ENCODE results near the gene PKDCC.
A peak's percentile ranks its signal among the peaks of the same experiment; 100 is the strongest.
"Not testable (repeated sequence)": the region's sequence is repeated elsewhere in the genome, so short reads cannot be mapped to it uniquely, and the experiment has no call there.

PKDCC gene

GRCh38 chr2:42067521-42067920 lies 19.7 kb downstream of the PKDCC start:
- no peak for DNase-seq

GRCh38 chr2:42068571-42069178 lies 20.9 kb downstream of the PKDCC start:
- no peak for DNase-seq

DNA sequence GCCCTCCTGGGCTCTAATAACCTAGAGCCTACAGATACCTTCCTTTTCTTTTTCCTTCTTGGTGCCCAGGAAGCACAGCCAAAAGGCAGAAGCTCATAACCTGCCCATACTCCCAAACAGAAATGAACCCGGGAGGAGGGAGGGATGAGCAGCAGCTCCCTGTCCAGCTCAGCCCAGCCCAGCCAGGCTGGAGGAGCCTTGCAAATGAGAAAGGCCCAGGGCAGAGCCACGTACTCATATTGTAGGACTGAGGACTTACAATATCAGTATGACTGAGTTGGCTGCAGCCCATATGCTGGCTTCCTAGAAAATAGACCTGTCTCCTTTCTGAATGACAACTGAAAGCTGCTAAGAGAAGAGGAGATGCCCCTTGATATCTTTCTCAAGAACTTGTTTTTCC lies 21.7 kb downstream of the PKDCC start:
- DNase-seq = no peak

GRCh38 chr2:42071791-42072190 lies 24.0 kb downstream of the PKDCC start:
- DNase-seq = no peak

DNA sequence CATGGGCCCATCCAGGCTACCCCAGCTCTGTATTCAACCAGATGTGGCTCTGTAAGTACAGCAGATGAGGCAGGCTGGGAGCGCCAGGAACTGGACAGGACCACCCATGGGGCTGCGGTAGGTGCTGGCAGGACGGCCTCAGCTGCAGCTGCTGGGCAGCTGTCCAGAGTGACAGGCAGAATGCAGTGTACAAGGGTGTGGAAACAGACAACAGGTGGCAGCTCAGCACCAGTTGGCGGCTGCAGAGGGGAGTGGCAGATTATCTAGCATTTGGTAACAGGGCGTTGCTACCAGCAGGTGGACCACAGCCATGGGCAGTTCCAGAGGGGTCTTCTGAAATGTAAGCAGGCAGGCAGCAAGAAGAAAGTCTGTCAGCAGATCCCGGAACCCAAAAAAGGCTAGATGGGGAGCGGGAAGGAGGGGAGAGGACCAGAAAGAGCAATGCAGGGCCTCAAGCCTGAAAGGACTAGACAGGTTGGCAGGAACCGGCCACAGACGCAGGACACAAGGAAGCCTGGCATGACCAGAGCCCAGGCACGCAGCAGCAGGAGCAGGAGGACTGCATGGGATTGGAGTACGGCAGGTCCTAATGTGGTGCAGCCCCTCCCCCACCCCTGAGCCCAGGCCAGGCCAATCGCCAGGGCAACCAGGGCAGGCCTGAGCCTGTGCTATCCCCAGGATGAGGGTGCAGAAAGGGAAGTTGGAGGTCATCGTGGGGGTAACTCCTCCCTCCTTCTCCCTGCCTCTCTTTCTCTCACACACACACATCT lies 24.7 kb downstream of the PKDCC start:
- DNase-seq = no peak

- DNase-seq = no peak
Observed at GRCh38 chr2:42073739-42074503, 26.1 kb downstream of the PKDCC start.

- no peak for DNase-seq
Observed at GRCh38 chr2:42074661-42075060, 26.8 kb downstream of the PKDCC start.

GRCh38 chr2:42076357-42077225 lies 28.8 kb downstream of the PKDCC start:
- DNase-seq = no peak

DNA sequence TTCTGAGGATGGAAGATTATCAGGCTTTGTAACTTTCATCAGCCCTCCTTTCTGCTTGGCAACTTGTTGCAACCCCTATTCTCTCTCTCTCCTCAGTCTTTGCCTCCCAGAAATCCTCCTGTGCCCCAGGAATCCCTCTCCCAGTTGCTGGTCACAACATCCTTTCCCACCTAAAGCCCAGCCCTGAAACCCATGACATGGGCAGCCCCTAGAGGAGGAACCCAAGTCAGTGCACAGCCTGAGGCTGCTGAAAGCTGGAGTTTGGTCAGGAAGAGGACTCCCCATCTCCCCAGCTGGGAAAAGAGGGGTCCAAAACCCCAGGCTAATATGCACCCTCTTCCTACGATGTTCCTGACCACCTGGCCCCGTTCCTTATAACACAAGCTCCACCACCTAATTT lies 29.5 kb downstream of the PKDCC start:
- no peak for DNase-seq

- DNase-seq = no peak
Observed at GRCh38 chr2:42079737-42080287, 32.0 kb downstream of the PKDCC start.

DNA sequence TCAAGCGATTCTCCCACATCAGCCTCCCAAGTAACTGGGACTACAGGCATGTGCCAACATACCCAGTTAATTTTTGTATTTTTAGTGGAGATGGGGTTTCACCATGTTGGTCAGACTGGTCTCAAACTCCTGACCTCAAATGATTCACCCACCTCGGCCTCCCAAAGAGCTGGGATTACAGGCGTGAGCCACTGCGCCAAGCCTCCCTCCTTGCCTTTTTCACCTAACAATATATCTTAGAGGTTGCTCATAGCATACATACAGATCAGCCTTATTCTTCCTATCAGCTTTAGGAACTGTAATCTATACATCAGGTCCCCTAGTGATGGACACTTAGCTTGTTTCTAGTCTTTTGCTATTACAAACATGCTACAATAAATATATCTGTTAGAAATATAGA lies 33.3 kb downstream of the PKDCC start:
- not testable (repeated sequence) for DNase-seq

- no peak for DNase-seq
Observed at GRCh38 chr2:42082016-42082415, 34.2 kb downstream of the PKDCC start.

DNA sequence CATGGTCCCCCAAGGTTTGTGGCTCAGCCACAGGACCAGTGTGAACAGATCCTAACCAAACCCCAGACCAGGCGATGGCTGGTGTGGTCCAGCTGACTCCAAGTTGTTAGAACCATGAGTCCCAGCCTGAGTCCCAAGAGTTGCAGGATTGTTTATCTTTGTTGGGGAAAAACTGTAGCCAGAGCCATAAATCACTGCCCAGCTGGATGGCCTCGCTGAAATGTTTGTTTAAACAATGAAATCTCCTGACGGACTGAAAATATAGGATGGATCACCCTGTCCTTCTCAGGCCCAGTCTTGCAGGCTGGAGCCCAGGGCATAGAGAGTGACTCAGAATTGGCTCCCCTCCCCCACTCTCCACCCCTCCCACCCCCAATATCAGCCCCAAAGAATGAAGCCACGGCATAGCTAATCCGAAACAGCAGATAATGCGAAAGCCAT lies 36.4 kb downstream of the PKDCC start:
- DNase-seq = no peak

DNA sequence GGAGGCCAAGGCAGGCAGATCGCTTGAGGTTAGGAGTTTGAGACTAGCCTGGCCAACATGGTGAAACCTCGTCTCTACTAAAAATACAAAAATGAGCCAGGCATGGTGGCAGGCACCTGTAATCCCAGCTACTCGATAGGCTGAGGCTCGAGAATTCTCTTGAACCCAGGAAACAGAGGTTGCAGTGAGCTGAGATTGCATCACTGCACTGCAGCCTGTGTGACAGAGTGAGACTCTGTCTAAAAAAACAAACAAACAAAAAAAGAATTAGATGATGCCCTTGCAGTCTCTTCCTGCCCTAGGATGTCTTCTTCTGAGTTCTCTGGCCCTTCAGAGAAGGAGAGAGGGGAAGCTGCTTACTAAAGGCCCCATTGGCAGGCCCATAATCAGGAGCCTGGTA lies 37.2 kb downstream of the PKDCC start:
- DNase-seq = not testable (repeated sequence)

DNA sequence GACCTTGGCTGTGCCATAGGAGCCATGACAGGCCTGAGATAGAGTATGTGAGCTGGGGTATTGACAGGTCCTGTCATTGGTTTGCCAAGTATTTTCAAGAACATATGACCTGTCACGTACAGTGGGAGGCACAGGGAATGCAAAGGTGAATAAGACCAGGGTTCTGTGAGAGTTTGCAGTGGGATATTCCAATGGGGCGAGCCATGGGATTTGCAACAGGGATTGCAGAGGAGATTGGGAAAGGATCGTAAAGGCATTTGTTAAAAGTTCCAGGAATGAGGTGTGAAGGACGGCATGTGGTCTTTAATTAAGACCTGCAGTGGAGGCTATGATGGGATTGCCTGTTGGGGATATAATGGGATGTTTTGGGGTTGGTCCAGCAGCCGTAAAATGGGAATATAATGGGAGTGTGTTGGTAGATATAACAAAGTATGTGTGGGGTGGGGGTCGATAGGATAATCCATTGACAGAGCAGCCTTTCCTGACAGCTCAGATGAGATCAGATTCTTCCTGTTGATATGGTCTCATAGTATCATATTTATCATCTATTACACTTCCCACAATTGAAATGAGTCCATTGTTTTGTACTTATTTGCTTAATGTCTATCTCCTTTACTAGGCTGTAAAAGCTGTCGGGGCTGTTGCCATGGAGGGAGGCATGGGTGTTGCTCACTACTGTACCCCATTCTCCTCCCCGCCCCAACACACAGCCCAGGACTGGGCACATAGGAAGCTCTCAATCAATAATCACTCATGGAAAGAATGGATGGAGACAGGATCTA lies 38.1 kb downstream of the PKDCC start:
- DNase-seq = no peak

- DNase-seq = peak; percentile 56
Observed at GRCh38 chr2:42086500-42086953, 38.7 kb downstream of the PKDCC start.

DNA sequence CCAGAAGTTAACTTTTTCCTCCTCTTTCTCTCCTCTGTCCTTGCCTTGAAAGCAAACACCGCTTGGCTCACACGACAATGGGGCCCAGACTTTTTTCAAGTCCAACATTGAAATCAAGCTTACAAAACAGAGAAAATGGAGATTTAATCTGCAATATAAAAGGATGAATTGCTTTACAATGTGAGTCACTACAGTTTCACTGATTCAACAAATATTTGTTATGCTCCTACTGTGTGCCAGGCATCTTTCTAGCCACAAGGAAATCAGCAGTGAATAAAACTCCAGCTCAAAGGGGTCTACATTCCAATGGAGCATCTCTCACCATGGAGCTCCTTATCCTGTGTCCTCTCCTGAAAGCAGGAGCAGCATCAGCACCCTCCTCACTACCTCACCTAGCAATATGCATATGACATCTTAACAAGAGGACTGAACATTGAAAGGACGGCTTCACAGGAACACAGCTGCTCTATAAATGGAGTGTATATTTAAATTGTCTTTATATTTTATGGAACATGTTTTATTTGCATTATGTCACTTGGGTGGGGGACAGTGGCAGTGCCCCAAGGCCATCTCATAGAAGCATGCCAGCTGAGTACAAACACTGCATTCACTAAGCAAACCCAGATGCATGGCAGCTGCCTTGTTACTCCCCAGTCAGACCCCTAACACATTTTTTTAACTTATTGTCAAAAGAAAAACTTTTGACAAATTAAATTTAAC lies 39.5 kb downstream of the PKDCC start:
- DNase-seq = no peak

GRCh38 chr2:42087857-42088195 lies 40.0 kb downstream of the PKDCC start:
- DNase-seq = no peak

GRCh38 chr2:42089340-42089925 lies 41.6 kb downstream of the PKDCC start:
- peak; percentile 51 for DNase-seq

DNA sequence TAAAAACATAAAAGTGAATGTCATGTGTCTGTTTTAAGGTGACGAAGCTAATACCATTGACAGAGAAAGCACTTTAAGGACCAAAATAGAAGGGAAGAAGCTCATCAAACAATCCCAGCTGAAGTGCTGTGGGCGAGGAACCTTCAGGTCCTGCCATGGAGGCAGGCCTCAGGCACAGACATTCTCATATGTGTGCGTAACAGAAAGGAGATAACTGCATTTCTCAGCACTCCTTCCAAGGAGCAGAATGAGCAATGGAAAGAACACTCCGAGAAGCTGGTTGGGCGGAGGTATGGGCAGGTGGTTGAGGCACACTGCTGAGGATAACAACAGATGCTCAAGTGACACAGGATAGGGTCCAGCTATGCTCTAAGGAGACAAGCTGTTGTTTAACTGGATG lies 42.4 kb downstream of the PKDCC start:
- no peak for DNase-seq

GRCh38 chr2:42091671-42092070 lies 43.9 kb downstream of the PKDCC start:
- no peak for DNase-seq
